DMS79 (cell line): ENCODE results near the gene MAGI2.

ENCODE experiments used
- DNase-seq: peaks from one replicate; lab custom pipeline; 2025; lab: John Stamatoyannopoulos, UW

The MAGI2 gene

GRCh38 chr7:79301419-79301818 lies 152.0 kb downstream of the MAGI2 start:
- no peak for DNase-seq

- no peak for DNase-seq
These were observed 152.9 kb downstream of the MAGI2 start for GRCh38 chr7:79300573-79300972.

GRCh38 chr7:79298145-79298760 lies 155.2 kb downstream of the MAGI2 start:
- DNase-seq = no peak

GRCh38 chr7:79296553-79297320 lies 156.7 kb downstream of the MAGI2 start:
- DNase-seq = no peak

GRCh38 chr7:79293655-79294142 lies 159.8 kb downstream of the MAGI2 start:
- DNase-seq = no peak

- DNase-seq = no peak
These were observed 160.6 kb downstream of the MAGI2 start for GRCh38 chr7:79292834-79293233.

- DNase-seq = no peak
These were observed 162.0 kb downstream of the MAGI2 start for GRCh38 chr7:79291498-79291865.

- no peak for DNase-seq
These were observed 162.5 kb downstream of the MAGI2 start for GRCh38 chr7:79290841-79291497.

- no peak for DNase-seq
These were observed 163.1 kb downstream of the MAGI2 start for GRCh38 chr7:79290398-79290797.

- DNase-seq = no peak
These were observed 164.8 kb downstream of the MAGI2 start for GRCh38 chr7:79288655-79289054.

- no peak for DNase-seq
These were observed 165.5 kb downstream of the MAGI2 start for GRCh38 chr7:79287981-79288380.

GRCh38 chr7:79286181-79286580 lies 167.3 kb downstream of the MAGI2 start:
- no peak for DNase-seq

GRCh38 chr7:79285756-79286155 lies 167.7 kb downstream of the MAGI2 start:
- DNase-seq = no peak

GRCh38 chr7:79284211-79284610 lies 169.3 kb downstream of the MAGI2 start:
- DNase-seq = no peak

GRCh38 chr7:79282882-79283602 lies 170.4 kb downstream of the MAGI2 start:
- no peak for DNase-seq

- DNase-seq = peak; percentile 9
These were observed 171.3 kb downstream of the MAGI2 start for GRCh38 chr7:79282070-79282694.

- DNase-seq = no peak
These were observed 172.0 kb downstream of the MAGI2 start for GRCh38 chr7:79281426-79281825.

- DNase-seq = no peak
These were observed 180.5 kb downstream of the MAGI2 start for GRCh38 chr7:79272938-79273337.

GRCh38 chr7:79272066-79272669 lies 181.3 kb downstream of the MAGI2 start:
- no peak for DNase-seq

- no peak for DNase-seq
These were observed 184.7 kb downstream of the MAGI2 start for GRCh38 chr7:79268730-79269129.

GRCh38 chr7:79258826-79259225 lies 194.6 kb downstream of the MAGI2 start:
- DNase-seq = no peak

- no peak for DNase-seq
These were observed 195.5 kb downstream of the MAGI2 start for GRCh38 chr7:79257959-79258358.
